Activated T-cell treated with anti-CD3 and anti-CD28 coated beads for 48 hours (primary cell): ENCODE data around the gene AFF3.

Experiments used
- DNase-seq: peaks from one replicate; pipeline ENCODE4 v3.0.0-alpha.2; 2020; ENCODE audit warnings: low read depth

Gene AFF3

GRCh38 chr2:99605036-99605435, 537.4 kb downstream of the AFF3 start:
- DNase-seq, result no peak

DNA sequence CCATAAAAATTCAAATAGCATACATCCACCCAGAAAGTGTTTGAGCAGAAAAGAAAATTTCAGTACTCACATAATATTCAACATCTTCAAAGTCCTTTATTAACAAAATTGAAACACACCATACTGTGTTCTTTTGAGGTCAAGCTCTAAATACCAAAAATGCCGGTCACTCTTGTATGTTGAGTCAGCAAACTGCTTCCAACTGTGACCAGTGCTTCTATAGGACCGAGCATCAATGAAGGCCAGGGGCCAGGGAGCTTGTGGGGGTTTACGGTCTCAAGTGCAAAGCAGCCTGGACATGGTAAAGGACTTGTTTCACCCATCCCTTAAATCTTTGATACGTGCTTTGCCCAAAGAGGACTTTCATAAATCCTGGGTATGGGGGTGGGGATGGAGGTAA, 539.9 kb downstream of the AFF3 start:
- no peak for DNase-seq

- DNase-seq, result no peak
These were observed 541.3 kb downstream of the AFF3 start for GRCh38 chr2:99600981-99601651.

GRCh38 chr2:99598441-99598840, 543.9 kb downstream of the AFF3 start:
- DNase-seq, result no peak

- no peak for DNase-seq
These were observed 544.8 kb downstream of the AFF3 start for GRCh38 chr2:99597616-99598015.

DNA sequence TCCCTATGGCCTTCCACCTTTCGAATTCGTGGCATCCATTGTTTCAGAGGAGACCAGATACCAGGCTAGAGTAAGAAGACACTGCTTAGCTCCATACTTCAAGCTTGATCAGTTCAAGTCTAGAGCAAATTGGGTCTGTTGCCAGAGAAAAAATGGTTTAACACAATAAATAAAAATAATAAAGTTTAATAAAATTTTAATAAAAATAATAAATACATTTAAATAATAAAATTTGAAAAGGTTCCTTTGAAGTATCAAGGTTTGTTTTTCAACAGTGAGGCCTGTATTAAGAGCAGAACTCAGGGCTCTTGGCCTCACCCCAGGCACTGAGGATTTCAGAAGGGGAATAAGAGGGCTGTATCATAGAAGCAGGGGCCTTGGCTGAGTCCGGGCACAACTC, 547.0 kb downstream of the AFF3 start:
- DNase-seq, result no peak

GRCh38 chr2:99593692-99594427, 548.5 kb downstream of the AFF3 start:
- no peak for DNase-seq

- no peak for DNase-seq
These were observed 565.6 kb downstream of the AFF3 start for GRCh38 chr2:99576775-99577174.

DNA sequence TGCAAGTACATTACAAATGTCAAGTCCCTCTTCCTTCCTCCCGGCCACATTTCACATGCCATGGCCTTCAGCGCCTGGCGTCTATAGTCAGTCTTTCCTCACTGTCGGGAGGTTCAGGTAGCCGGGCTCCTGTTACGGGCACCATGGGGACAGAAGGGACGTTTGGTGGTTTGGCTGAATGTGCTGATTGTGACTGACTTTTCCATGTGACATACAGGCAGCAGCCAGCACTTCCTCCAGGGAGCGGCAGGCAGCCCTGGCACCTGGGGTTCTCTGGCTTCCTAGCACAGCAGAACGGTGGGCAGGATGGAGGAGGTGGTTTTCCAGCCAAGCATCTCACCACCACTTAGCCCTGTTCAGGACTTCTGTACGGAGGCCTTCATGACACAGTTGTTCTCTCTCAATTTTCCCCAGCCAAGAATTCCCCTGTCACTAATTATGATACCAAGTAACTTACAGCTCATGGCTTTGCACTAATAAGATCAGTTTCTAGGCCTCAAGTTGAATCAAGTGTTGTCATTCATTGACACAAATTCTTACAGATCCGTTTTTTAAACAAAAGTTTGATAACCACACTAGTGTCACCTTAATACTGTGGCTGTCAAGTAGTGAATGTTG, 568.6 kb downstream of the AFF3 start:
- no peak for DNase-seq

DNA sequence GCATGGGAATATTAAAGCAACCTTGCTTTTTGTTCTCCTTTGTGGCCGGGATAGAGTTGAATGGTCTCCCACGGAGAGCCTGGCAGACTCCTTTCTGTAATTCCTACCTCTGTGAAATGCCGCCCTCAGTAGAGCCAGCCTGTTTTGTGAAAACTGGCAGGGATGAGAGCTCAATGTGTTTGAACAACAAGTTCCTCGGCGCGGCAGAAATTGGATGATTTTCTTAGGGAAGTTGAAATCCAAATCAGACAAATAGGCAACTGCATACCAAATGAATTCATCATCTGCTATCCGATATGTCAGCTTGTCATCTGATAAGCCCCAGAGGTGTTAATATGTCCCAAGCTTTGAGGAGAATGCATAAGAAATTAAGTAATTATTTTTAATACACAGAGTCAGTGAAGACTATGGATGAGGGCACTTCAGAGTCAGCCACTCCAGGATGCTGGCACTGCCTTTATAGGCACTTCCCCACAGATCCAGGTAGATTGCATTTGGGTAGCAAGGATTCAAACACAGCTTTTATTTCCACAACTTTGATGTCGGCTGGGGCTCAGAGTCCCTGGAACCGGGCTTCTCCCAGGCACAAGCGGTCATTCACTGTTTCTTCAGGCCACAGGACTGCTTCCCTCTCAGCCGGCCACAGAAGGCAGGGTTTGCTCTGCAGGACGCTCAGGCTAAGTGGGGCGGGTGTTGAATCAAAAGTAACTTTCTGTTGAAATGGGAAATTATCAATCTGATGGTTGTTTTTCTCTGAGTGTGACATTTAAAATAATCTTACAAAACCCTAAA, 569.8 kb downstream of the AFF3 start:
- DNase-seq, result no peak

- DNase-seq, result no peak
These were observed 570.4 kb downstream of the AFF3 start for GRCh38 chr2:99571954-99572353.

DNA sequence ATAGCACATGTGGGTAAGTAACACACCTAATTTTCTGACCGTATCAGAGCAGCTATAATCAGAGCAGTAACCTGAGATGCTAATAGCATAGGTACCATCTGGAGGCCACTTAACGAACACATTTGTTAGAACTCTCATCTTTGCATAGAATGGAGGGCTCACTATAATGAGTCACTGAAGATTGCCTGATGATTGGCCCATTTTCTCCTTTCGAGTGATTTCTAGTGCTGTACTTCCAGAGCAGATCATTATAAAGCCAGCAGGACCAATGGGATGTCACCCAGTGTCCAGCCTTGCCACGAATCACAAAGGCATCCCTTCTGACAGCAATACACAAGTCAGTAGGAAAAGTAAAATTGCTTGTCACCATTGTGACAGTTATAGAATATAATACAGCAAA, 570.9 kb downstream of the AFF3 start:
- DNase-seq, result no peak

GRCh38 chr2:99571021-99571420, 571.4 kb downstream of the AFF3 start:
- no peak for DNase-seq

- DNase-seq, result no peak
These were observed 573.0 kb downstream of the AFF3 start for GRCh38 chr2:99569386-99569785.

DNA sequence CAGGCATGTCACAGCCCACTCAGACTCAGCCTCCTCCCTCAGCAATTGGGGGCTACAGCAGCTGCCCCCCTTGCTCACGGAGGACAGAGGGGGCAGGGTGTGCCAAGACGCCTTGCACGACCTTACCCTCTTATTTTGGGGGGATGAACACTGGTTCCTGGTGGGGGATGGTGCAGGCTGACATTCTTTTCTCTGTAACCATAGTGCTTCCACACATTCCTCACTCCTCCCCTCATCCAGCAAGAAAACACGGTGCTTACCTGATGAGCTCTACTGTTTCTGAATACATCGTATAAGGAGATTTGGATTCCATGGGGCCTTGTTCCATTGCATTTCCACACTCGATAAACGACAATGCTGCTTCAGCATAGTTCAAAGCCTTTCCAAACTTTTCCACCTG, 577.2 kb downstream of the AFF3 start:
- no peak for DNase-seq

DNA sequence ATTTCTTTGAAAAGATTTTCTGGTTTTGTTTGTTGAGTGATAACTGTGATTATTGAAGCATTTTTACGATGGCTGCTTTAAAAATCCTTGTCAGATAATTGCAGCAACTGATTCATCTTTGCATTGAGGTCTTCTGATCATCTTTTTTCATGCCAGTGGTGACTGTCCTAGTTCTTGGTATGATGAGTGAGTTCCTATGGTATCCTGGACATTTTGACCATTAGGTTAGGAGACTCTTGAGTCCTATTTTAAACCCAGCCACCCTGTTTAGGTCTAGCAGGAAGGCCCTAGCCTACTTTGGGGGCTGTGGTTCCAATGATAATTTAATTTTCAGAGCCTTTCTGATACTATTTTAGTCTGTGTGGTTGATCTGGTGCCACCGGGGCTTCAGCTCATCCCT, 579.9 kb downstream of the AFF3 start:
- DNase-seq, result no peak

- DNase-seq, result no peak
These were observed 580.6 kb downstream of the AFF3 start for GRCh38 chr2:99561804-99562203.

- peak; percentile 78 for DNase-seq
These were observed 583.2 kb downstream of the AFF3 start for GRCh38 chr2:99559075-99559662.

DNA sequence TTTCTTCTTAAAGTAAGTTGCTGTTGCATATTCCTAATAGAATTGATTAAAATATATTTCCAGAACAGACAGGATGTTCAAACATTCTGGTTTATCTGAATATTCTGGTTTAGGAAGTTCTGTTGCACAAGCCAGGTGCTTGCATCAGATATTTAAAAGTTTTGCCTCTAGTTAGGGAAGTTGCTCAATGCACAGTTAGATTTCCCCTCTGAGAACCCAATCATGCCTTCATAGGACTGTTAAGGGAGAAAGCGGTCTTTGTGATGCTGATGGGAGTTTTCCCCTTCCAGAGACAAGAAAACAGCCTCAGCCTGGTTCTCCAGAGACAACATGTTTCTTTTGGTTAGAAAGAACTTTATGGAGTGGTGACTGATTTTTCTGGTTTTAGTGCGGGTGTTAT, 587.0 kb downstream of the AFF3 start:
- DNase-seq, result no peak

DNA sequence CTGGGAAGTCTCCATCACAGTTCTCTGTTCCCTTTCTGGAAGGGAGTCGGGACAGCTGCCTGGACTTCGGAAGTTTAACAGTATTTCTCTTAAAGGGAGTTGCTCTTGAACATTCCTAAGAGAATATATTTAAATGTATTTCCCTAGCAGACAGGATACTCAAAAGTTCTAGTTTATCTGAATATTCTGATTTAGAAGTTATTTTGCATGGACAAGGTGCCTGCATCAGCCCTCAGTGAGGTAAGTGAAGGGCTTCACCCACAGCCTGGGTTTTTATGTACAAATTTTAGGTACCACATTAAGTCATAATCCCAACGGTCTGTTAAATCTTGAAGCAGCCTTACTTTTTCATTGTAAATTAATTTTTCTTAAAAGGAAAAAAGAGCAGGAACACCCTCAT, 587.5 kb downstream of the AFF3 start:
- DNase-seq, result no peak

GRCh38 chr2:99554238-99554637, 588.2 kb downstream of the AFF3 start:
- DNase-seq, result no peak

- no peak for DNase-seq
These were observed 589.9 kb downstream of the AFF3 start for GRCh38 chr2:99552529-99552928.
